ENCODE measurements around the gene GRID1.

DNA sequence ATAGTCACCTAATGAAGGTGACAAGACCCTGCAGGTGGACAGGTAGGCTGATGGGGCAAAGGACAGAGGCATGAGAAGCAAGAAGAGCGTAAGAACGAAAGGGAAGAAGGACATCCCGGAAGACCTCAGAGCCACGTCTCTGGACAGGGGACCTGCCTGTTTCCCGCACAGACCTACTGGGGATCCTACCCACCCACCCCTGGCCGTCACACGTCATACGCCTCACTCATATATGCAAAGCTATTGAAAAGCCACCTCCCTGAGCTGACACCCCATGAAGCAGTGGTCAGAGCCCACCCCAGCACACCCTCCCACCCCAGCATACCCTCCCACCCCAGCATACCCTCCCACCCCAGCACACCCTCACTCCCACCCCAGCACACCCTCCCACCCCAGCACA lies 140.6 kb downstream of the GRID1 start:
- TF ChIP-seq, protein P1, sequence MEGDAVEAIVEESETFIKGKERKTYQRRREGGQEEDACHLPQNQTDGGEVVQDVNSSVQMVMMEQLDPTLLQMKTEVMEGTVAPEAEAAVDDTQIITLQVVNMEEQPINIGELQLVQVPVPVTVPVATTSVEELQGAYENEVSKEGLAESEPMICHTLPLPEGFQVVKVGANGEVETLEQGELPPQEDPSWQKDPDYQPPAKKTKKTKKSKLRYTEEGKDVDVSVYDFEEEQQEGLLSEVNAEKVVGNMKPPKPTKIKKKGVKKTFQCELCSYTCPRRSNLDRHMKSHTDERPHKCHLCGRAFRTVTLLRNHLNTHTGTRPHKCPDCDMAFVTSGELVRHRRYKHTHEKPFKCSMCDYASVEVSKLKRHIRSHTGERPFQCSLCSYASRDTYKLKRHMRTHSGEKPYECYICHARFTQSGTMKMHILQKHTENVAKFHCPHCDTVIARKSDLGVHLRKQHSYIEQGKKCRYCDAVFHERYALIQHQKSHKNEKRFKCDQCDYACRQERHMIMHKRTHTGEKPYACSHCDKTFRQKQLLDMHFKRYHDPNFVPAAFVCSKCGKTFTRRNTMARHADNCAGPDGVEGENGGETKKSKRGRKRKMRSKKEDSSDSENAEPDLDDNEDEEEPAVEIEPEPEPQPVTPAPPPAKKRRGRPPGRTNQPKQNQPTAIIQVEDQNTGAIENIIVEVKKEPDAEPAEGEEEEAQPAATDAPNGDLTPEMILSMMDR (IDR thresholded peaks at IDR 0.05): no peak
- no peak for TF ChIP-seq ZFX (IDR thresholded peaks at IDR 0.05; ENCODE audit: borderline replicate concordance)

All from 22Rv1 (cell line).